IMR-90 (cell line): ENCODE measurements around the gene MYT1. TPM values are rescaled to one million over a fixed set of nuclear protein-coding genes. Genes with fewer than 3 reads are reported as not detected.

ENCODE experiments used
- ATAC-seq: fragments of 200-7000 bp; cut with Tn5 transposase; 2 replicates; pipeline ENCODE4 v1.9.1; 2020; ENCODE audit warnings: low read depth, mild to moderate bottlenecking, moderate library complexity
- BruUV-seq: library from RNA; stranded (reverse); fragments of 400-500 nt; replicated peaks from 2 replicates; lab custom pipeline; 2021; lab: Mats Ljungman, UMichigan
- CTCF ChIA-PET: fragments of 300-600 bp; formaldehyde crosslinking; extraction: SDS; loops from one replicate; lab custom pipeline; 2021; ENCODE audit warnings: antibody characterized with exemption; lab: Yijun Ruan, JAX
- POLR2A ChIA-PET: fragments of 300-600 bp; sonication (Branson Sonifier 250); formaldehyde crosslinking; loops from one replicate; lab custom pipeline; 2022; ENCODE audit warnings: antibody characterized with exemption; ENCODE audit not compliant: unreplicated experiment; lab: Charles Lee
- DNase-seq: peaks from one replicate; pipeline ENCODE4 v3.0.0; 2013
- H2AFZ ChIP-seq: replicated peaks from 2 replicates; pipeline ENCODE3; 2013; ENCODE audit warnings: low read length, mild to moderate bottlenecking; ENCODE audit not compliant: poor library complexity
- H2AK5ac ChIP-seq: 2 replicates; pipeline ENCODE4 v1.6.1; 2013; ENCODE audit warnings: low read depth, low read length, inconsistent platforms
- H2AK9ac ChIP-seq: replicated peaks from 2 replicates; pipeline ENCODE3; 2013; ENCODE audit warnings: mild to moderate bottlenecking, low read depth, low read length, moderate library complexity; ENCODE audit not compliant: poor library complexity
- H2BK120ac ChIP-seq: 2 replicates; pipeline ENCODE4 v1.6.1; 2013; ENCODE audit warnings: low read depth, low read length, inconsistent platforms
- H2BK15ac ChIP-seq: 3 replicates; pipeline ENCODE4 v1.6.1; 2013; ENCODE audit warnings: low read depth, low read length, inconsistent platforms
- H2BK20ac ChIP-seq: 2 replicates; pipeline ENCODE4 v1.6.1; 2013; ENCODE audit warnings: low read depth, mild to moderate bottlenecking, inconsistent platforms, low read length, moderate library complexity
- H2BK5ac ChIP-seq: 2 replicates; pipeline ENCODE4 v1.6.1; 2013; ENCODE audit warnings: mild to moderate bottlenecking, low read depth, low read length, inconsistent platforms; ENCODE audit not compliant: poor library complexity, severe bottlenecking
- H3K14ac ChIP-seq: replicated peaks from 2 replicates; pipeline ENCODE4 v1.6.1; 2013; ENCODE audit warnings: low read depth, low read length, inconsistent platforms
- H3K18ac ChIP-seq: 2 replicates; pipeline ENCODE4 v1.6.1; 2013; ENCODE audit warnings: low read depth, low read length, control low read depth
- H3K23ac ChIP-seq: 2 replicates; pipeline ENCODE4 v1.6.1; 2013; ENCODE audit warnings: low read depth, low read length, inconsistent platforms
- H3K27ac ChIP-seq: 2 replicates; pipeline ENCODE4 v1.5.1; 2013; ENCODE audit warnings: mild to moderate bottlenecking, control low read depth, low read length; ENCODE audit not compliant: insufficient read depth
- H3K27me3 ChIP-seq: 2 replicates; pipeline ENCODE4 v1.6.1; 2013; ENCODE audit warnings: low read length; ENCODE audit not compliant: control insufficient read depth, insufficient read depth
- H3K36me3 ChIP-seq: 2 replicates; pipeline ENCODE4 v1.6.1; 2013; ENCODE audit warnings: low read length, mixed read lengths; ENCODE audit not compliant: control insufficient read depth, insufficient read depth
- H3K4ac ChIP-seq: 2 replicates; pipeline ENCODE4 v1.6.1; 2013; ENCODE audit warnings: low read depth, low read length, inconsistent platforms
- H3K4me1 ChIP-seq: 2 replicates; pipeline ENCODE4 v1.6.1; 2013; ENCODE audit warnings: low read length, mixed read lengths; ENCODE audit not compliant: control insufficient read depth, insufficient read depth
- H3K4me2 ChIP-seq: 2 replicates; pipeline ENCODE4 v1.6.1; 2013; ENCODE audit warnings: low read depth, mild to moderate bottlenecking, control low read depth, low read length, moderate library complexity
- H3K4me3 ChIP-seq: 2 replicates; pipeline ENCODE4 v1.5.1; 2013; ENCODE audit warnings: low read depth, mild to moderate bottlenecking, control low read depth, low read length, moderate library complexity; ENCODE audit not compliant: insufficient read depth
- H3K56ac ChIP-seq: 2 replicates; pipeline ENCODE4 v1.6.1; 2013; ENCODE audit warnings: low read length, inconsistent platforms; ENCODE audit not compliant: insufficient read depth; ENCODE audit errors: extremely low read depth
- H3K79me1 ChIP-seq, 2 experiments: 2 replicates each; pipeline ENCODE4 v1.6.1; 2013; ENCODE audit warnings: low read length in 2 of 2, inconsistent platforms in 1 of 2, low read depth in 1 of 2
- H3K9ac ChIP-seq: 2 replicates; pipeline ENCODE4 v1.6.1; 2013; ENCODE audit warnings: low read depth, low read length, control low read depth
- H3K9me1 ChIP-seq: 2 replicates; pipeline ENCODE4 v1.6.1; 2013; ENCODE audit warnings: low read length, inconsistent platforms; ENCODE audit not compliant: insufficient read depth
- H3K9me3 ChIP-seq: 2 replicates; pipeline ENCODE4 v1.6.1; 2013; ENCODE audit warnings: low read length; ENCODE audit not compliant: control insufficient read depth, insufficient read depth
- H4K20me1 ChIP-seq: 2 replicates; pipeline ENCODE4 v1.6.1; 2013; ENCODE audit warnings: low read length, inconsistent platforms; ENCODE audit not compliant: insufficient read depth
- H4K5ac ChIP-seq: 2 replicates; pipeline ENCODE4 v1.6.1; 2013; ENCODE audit warnings: mild to moderate bottlenecking, low read depth, low read length, control low read depth
- H4K8ac ChIP-seq, 2 experiments: 2 replicates each; pipeline ENCODE4 v1.6.1; 2013; ENCODE audit warnings: low read depth in 2 of 2, low read length in 2 of 2, control low read depth in 1 of 2, inconsistent platforms in 1 of 2
- H4K91ac ChIP-seq: 2 replicates; pipeline ENCODE4 v1.6.1; 2013; ENCODE audit warnings: low read depth, low read length, inconsistent platforms; ENCODE audit not compliant: insufficient read depth
- BHLHE40 ChIP-seq: fragments of 150-350 bp; IDR thresholded peaks from 2 replicates; pipeline ENCODE4 v1.6.1; 2016; ENCODE audit warnings: mild to moderate bottlenecking, low read depth, low read length
- CHD1 ChIP-seq: IDR thresholded peaks from 2 replicates; pipeline ENCODE4 v1.6.1; 2012; ENCODE audit warnings: low read depth, low read length, improper control_type of control experiment
- POLR2A ChIP-seq: IDR thresholded peaks from 2 replicates; pipeline ENCODE4 v1.6.1; 2012; ENCODE audit warnings: mild to moderate bottlenecking, low read depth, low read length
- RFX5 ChIP-seq: IDR thresholded peaks from 2 replicates; pipeline ENCODE4 v1.8.0; 2012; ENCODE audit warnings: low read depth, mild to moderate bottlenecking, low read length, moderate library complexity
- SMC3 ChIP-seq: fragments of 150-350 bp; IDR thresholded peaks from 2 replicates; pipeline ENCODE4 v1.6.1; 2016; ENCODE audit warnings: low read depth, mild to moderate bottlenecking, antibody characterized with exemption, low read length, moderate library complexity
- WGBS, 2 experiments: methylation state at CpG; one replicate each; pipeline versions ENCODE4 v1.1.5 to v1.1.7; 2013; ENCODE audit warnings: missing lambda C conversion rate in 2 of 2; ENCODE audit not compliant: insufficient read length in 1 of 2; ENCODE audit errors: extremely low coverage in 2 of 2; 5-methylcytosine and 5-hydroxymethylcytosine counted together
- dilution Hi-C: fragments of 300-500 bp; cut with HindIII; formaldehyde crosslinking; loops from one replicate; pipeline ENCODE4 v1.14.3; 2018; ENCODE audit warnings: low sequenced_read_pairs; ENCODE audit not compliant: unreplicated experiment
- in situ Hi-C: fragments of 300-500 bp; cut with MboI; formaldehyde crosslinking; loops from 3 replicates; pipeline ENCODE4 v1.14.3; 2019; ENCODE audit warnings: low sequenced_read_pairs, inconsistent platforms, mixed read lengths
- intact Hi-C: fragments of 100-400 bp; cut with micrococcal nuclease; formaldehyde crosslinking; loops from 2 replicates; pipeline ENCODE4 v1.10.0; 2022
- polyA plus RNA-seq, 3 experiments: library from polyadenylated mRNA; depleted of rRNA; stranded (reverse); fragments of >200 nt; gene quantifications; 2 replicates each; pipeline ENCODE4 v1.2.3, GENCODE V29; 2012; ENCODE audit warnings: low replicate concordance in 1 of 3
- total RNA-seq: library from RNA; depleted of rRNA; stranded (reverse); fragments of >200 nt; gene quantifications from 2 replicates; pipeline ENCODE4 v1.2.3, GENCODE V29; 2012
- TF ChIP-seq, protein P1 (sequence below): fragments of 150-350 bp; IDR thresholded peaks from 2 replicates; pipeline ENCODE4 v1.6.1; 2016; ENCODE audit warnings: low read depth, mild to moderate bottlenecking, low read length, moderate library complexity, borderline replicate concordance

MYT1 gene
- total and polyA plus RNA-seq, 2 of the 4 experiments (the other 2 are of a cell fraction): not detected

DNA sequence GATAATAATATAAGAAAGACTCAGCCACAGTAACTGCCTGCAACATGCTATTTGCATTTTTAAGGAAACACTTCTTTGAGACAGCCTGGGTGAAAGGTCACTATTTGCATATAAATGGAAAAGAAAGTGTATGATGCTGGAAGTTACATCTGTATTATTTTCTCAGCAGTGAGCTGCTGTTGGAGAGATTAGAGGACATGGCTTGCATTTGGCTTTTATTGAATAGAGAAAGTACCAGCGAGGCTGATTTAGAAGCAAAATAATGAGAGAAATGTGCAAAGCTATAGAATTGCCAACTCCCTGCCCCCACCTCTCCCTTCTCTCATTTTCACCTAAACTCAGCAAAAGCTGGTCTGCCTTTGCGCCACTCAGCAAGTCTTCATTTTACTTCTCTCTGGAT lies 12.7 kb downstream of the MYT1 start:
- Histone ChIP-seq H3K27ac (no peak overlapping the region), H3K14ac (no peak overlapping the region), H3K18ac (no peak overlapping the region), H3K4ac (no peak overlapping the region), H2BK120ac (no peak overlapping the region), H4K5ac (no peak overlapping the region), H3K9me3 (no peaks in the 10 kb centered on the region; the same call in 1 of the 2 replicates), H3K27me3 (peaks cover 26% of the 10 kb centered on the region), H3K79me1 (no peaks in the 10 kb centered on the region), H2AFZ (no peak overlapping the region), H3K4me3 (no peak overlapping the region), H3K4me1 (no peaks in the 10 kb centered on the region), H4K8ac (no peak overlapping the region), H3K9ac (no peak overlapping the region), H2BK15ac (no peak overlapping the region), H3K23ac (no peak overlapping the region), H4K20me1 (no peaks in the 10 kb centered on the region), H2AK9ac (no peak overlapping the region), H3K4me2 (no peak overlapping the region), H4K91ac (no peak overlapping the region), H3K56ac (no peak overlapping the region), H2BK5ac (no peak overlapping the region), H3K9me1 (no peaks in the 10 kb centered on the region), H3K36me3 (no peaks in the 10 kb centered on the region), H2AK5ac (no peak overlapping the region), H2BK20ac (no peak overlapping the region)
- TF ChIP-seq SMC3 (no peak), RFX5 (no peak), POLR2A (no peak), CHD1 (no peak), BHLHE40 (no peak)
- TF ChIP-seq, protein P1, sequence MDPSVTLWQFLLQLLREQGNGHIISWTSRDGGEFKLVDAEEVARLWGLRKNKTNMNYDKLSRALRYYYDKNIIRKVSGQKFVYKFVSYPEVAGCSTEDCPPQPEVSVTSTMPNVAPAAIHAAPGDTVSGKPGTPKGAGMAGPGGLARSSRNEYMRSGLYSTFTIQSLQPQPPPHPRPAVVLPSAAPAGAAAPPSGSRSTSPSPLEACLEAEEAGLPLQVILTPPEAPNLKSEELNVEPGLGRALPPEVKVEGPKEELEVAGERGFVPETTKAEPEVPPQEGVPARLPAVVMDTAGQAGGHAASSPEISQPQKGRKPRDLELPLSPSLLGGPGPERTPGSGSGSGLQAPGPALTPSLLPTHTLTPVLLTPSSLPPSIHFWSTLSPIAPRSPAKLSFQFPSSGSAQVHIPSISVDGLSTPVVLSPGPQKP: no peak
- DNase-seq: no peak
- WGBS, 2 experiments: no CpG with 5 or more reads among the region's 2 CpGs
- ATAC-seq: no peak
- CTCF ChIA-PET: no interaction called here
- dilution Hi-C loops (no loop called here), intact Hi-C loops (no loop called here), in situ Hi-C loops (no loop called here)
- POLR2A ChIA-PET: no interaction called here
- no TSS peak for BruUV-seq
